ENCODE results near the gene MTHFD1L. TPM values are rescaled to one million over a fixed set of nuclear protein-coding genes. Genes with fewer than 3 reads are reported as not detected.
A peak's percentile ranks its signal among the peaks of the same experiment; 100 is the strongest.

The MTHFD1L gene
- total RNA-seq, 1 donor from 2014 or later = 32.5 TPM

DNA sequence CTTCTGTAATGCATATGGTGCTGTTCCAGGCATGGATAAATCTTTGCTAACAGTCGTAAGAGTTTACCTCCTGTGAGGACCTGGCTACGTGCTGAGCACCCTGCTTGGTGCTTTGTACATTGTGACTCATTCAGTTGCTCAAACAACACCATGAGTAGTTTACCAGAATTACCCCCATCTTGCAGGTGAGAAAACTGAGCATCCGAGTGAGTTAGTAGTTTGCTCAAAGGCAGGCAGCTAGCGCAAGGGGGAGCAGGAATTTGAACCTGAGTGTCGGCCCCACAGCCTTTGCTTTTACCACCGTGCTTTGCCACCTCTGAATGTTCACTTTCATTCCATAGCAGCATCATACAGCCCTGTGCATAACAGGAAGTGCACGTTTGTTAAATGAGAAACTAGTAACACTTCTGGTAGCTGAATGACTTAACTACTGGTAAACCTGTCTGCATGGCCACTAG, 121.9 kb downstream of the MTHFD1L start:
- H3K9me3 ChIP-seq (ENCODE audit: low read depth) = no peaks in the 10 kb centered on the region
- TF ChIP-seq EZH2 (IDR thresholded peaks at IDR 0.05) (no peak), EZH2phosphoT487 (IDR thresholded peaks at IDR 0.05) (no peak)
- TF ChIP-seq, protein P1, sequence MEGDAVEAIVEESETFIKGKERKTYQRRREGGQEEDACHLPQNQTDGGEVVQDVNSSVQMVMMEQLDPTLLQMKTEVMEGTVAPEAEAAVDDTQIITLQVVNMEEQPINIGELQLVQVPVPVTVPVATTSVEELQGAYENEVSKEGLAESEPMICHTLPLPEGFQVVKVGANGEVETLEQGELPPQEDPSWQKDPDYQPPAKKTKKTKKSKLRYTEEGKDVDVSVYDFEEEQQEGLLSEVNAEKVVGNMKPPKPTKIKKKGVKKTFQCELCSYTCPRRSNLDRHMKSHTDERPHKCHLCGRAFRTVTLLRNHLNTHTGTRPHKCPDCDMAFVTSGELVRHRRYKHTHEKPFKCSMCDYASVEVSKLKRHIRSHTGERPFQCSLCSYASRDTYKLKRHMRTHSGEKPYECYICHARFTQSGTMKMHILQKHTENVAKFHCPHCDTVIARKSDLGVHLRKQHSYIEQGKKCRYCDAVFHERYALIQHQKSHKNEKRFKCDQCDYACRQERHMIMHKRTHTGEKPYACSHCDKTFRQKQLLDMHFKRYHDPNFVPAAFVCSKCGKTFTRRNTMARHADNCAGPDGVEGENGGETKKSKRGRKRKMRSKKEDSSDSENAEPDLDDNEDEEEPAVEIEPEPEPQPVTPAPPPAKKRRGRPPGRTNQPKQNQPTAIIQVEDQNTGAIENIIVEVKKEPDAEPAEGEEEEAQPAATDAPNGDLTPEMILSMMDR (IDR thresholded peaks at IDR 0.05) = no peak
- DNase-seq (ENCODE audit: low spot score) = no peak
- no peaks in the 10 kb centered on the region for H4K20me1 ChIP-seq (ENCODE audit: low read depth)
- H3K36me3 ChIP-seq = no peaks in the 10 kb centered on the region
- Mint-ChIP-seq H3K27ac (no peak overlapping the region), H3K27me3 (ENCODE audit: insufficient read depth, low read depth) (peaks cover 2% of the 10 kb centered on the region), H3K9me3 (peaks cover 2% of the 10 kb centered on the region), H3K4me3 (no peak overlapping the region), H3K4me1 (peaks cover 11% of the 10 kb centered on the region), H3K36me3 (peaks cover 2% of the 10 kb centered on the region)
- no peaks in the 10 kb centered on the region for H3K79me2 ChIP-seq (ENCODE audit: low read depth)
- H3K27ac ChIP-seq = no peak overlapping the region
- H2AFZ ChIP-seq (replicated peaks) = no peak overlapping the region
- no peaks in the 10 kb centered on the region for H3K4me1 ChIP-seq
- no peaks in the 10 kb centered on the region for H3F3A ChIP-seq (ENCODE audit: low read depth)
- no peak overlapping the region for H3K4me3 ChIP-seq
- H3K27me3 ChIP-seq = no peaks in the 10 kb centered on the region
- H3K4me2 ChIP-seq = no peak overlapping the region
- no peak overlapping the region for H3K9ac ChIP-seq

DNA sequence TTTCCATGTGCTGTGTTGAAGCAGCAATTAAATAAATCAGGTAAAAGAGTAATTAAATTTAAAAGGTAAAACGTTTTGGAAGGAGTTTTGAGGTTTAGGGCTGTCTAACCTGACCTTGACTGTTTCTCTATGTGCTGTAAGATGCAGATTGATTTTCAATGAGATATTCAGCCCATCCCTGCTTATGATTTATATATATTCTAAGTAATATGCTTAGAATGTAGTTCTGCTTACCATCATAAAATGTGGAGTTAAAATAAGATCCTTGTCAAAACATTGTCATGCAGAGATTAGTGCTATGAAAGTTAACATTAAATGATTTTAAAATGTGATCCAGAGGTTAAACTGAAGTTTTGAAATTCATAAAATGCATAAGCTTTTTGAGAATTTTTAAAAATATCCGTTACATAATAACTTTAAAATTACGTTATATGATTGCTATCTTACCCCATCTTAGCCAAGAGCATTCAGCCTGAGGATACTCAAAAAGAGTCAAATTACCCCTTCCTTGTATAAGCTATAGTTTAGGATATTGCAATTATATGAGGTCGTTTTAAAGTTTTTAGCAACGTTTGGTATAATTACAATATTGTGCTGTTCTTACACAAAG, 122.5 kb downstream of the MTHFD1L start:
- Histone ChIP-seq H3K9me3 (ENCODE audit: low read depth) (no peaks in the 10 kb centered on the region), H3K4me1 (no peaks in the 10 kb centered on the region), H4K20me1 (ENCODE audit: low read depth) (no peaks in the 10 kb centered on the region), H3K9ac (no peak overlapping the region), H3F3A (ENCODE audit: low read depth) (no peaks in the 10 kb centered on the region), H3K27ac (no peak overlapping the region), H3K36me3 (no peaks in the 10 kb centered on the region), H3K27me3 (no peaks in the 10 kb centered on the region), H3K79me2 (ENCODE audit: low read depth) (no peaks in the 10 kb centered on the region), H3K4me2 (no peak overlapping the region), H2AFZ (replicated peaks) (no peak overlapping the region), H3K4me3 (no peak overlapping the region)
- peaks cover 11% of the 10 kb centered on the region for H3K4me1 Mint-ChIP-seq
- peaks cover 4% of the 10 kb centered on the region for H3K36me3 Mint-ChIP-seq
- H3K4me3 Mint-ChIP-seq = no peak overlapping the region
- TF ChIP-seq EZH2 (IDR thresholded peaks at IDR 0.05) (no peak), EZH2phosphoT487 (IDR thresholded peaks at IDR 0.05) (no peak)
- TF ChIP-seq, protein P1 (IDR thresholded peaks at IDR 0.05) = no peak
- peaks cover 2% of the 10 kb centered on the region for H3K27me3 Mint-ChIP-seq (ENCODE audit: insufficient read depth, low read depth)
- peak overlapping the region; percentile 21 for H3K27ac Mint-ChIP-seq
- DNase-seq (ENCODE audit: low spot score) = no peak
- peaks cover 2% of the 10 kb centered on the region for H3K9me3 Mint-ChIP-seq

DNA sequence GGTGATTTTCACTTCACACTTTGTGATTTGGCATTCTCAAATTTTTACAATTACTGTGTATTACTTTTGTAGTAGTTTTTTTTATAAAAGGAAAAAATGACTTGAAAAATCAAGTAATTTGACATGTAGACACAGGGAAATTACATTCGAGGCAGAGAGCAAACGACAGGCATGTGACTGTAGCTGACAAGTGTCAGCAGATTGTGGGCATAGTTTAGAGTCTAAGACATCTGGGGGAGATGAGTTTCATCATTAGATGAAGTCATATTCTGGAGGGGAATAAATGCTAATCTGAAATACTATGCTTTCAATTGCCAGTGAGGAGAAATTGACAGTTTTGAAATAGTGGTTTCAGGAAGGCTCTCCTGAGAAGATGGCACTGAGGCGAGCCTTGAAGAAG, 126.0 kb downstream of the MTHFD1L start:
- Mint-ChIP-seq H3K9me3 (peaks cover 2% of the 10 kb centered on the region), H3K4me3 (no peak overlapping the region), H3K4me1 (no peaks in the 10 kb centered on the region), H3K36me3 (peaks cover 9% of the 10 kb centered on the region), H3K27me3 (ENCODE audit: insufficient read depth, low read depth) (peaks cover 2% of the 10 kb centered on the region), H3K27ac (no peak overlapping the region)
- Histone ChIP-seq H3K4me1 (no peaks in the 10 kb centered on the region), H4K20me1 (ENCODE audit: low read depth) (no peaks in the 10 kb centered on the region), H3K9me3 (ENCODE audit: low read depth) (no peaks in the 10 kb centered on the region), H3F3A (ENCODE audit: low read depth) (no peaks in the 10 kb centered on the region), H3K4me3 (no peak overlapping the region), H3K9ac (no peak overlapping the region), H3K36me3 (no peaks in the 10 kb centered on the region), H3K27ac (no peak overlapping the region), H3K79me2 (ENCODE audit: low read depth) (no peaks in the 10 kb centered on the region), H2AFZ (replicated peaks) (no peak overlapping the region), H3K4me2 (no peak overlapping the region), H3K27me3 (no peaks in the 10 kb centered on the region)
- no peak for TF ChIP-seq EZH2phosphoT487 (IDR thresholded peaks at IDR 0.05)
- no peak for TF ChIP-seq EZH2 (IDR thresholded peaks at IDR 0.05)
- TF ChIP-seq, protein P1 (IDR thresholded peaks at IDR 0.05) = no peak
- no peak for DNase-seq (ENCODE audit: low spot score)
